ENCODE results near the gene ABHD14A. TPM values are rescaled to one million over a fixed set of nuclear protein-coding genes. Genes with fewer than 3 reads are reported as not detected.

ABHD14A gene
- total RNA-seq, 1 donor = 18.8 TPM

DNA sequence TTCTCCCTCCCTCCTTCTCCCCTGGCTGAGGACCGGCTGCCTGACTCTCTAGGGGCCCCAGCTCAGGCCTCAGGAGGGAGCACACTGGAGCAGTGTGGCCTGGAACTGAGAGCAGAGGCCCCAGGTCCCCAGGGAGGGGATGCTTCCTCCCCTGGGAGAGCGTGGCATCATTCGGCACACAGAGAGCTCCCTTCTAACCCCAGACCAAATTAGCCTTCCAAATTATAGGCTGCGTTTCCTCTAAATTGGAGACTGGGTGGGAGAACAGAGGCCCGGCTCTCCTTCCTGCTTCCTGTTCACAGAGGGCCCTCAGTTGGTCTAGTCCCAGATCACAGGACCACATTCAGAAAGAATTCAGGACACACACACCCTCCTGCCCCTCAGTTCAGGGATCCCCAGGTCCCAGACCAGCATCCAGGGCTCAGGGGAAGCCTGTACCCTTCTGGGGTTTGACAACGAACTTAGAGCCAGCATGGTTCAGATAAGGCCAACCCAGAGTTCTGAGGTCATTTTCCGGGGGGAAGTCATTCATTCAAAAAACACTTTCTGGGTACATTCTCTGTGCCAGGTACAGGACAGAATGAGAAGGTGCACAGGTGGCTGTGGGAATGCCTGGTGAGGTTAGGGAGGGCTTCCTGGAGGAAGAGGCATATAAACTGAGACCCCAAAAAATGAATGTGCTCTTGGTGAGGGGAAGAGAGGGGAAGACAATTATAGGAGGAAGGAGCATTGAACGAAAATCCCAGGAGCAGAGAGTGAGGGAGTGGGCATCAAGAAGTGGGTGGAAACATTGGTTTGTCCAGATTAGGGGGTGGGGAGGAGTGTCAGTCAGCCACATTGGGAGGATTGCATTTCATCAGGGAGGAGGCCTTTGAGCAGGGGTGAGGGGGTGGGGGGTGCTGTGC lies 49.2 kb downstream of the ABHD14A start:
- peak overlapping the region; percentile 78 for H2AFZ ChIP-seq (ENCODE audit: low read length)
- H3K4me1 ChIP-seq (ENCODE audit: insufficient read depth, low read length) = peaks cover 32% of the 10 kb centered on the region
- no peaks in the 10 kb centered on the region for H4K20me1 ChIP-seq (ENCODE audit: insufficient read depth, low read length)
- no peak overlapping the region for H3K4me2 ChIP-seq (ENCODE audit: insufficient read depth, low read length)
- no peaks in the 10 kb centered on the region for H3K36me3 ChIP-seq (ENCODE audit: insufficient read depth, low read length)
- no peak overlapping the region for H3K27ac ChIP-seq (ENCODE audit: low read depth, low read length)
- no peak for DNase-seq (ENCODE audit: insufficient read length, low spot score, missing footprints)
- H3K27me3 ChIP-seq (ENCODE audit: insufficient read depth, low read length) = no peaks in the 10 kb centered on the region
- H3K4me3 ChIP-seq (ENCODE audit: insufficient read depth, low read length) = no peak overlapping the region
- H3K79me2 ChIP-seq (ENCODE audit: insufficient read depth, low read length) = no peaks in the 10 kb centered on the region
- no peaks in the 10 kb centered on the region for H3K9me3 ChIP-seq (ENCODE audit: low read depth, low read length)
- TF ChIP-seq, protein P1, sequence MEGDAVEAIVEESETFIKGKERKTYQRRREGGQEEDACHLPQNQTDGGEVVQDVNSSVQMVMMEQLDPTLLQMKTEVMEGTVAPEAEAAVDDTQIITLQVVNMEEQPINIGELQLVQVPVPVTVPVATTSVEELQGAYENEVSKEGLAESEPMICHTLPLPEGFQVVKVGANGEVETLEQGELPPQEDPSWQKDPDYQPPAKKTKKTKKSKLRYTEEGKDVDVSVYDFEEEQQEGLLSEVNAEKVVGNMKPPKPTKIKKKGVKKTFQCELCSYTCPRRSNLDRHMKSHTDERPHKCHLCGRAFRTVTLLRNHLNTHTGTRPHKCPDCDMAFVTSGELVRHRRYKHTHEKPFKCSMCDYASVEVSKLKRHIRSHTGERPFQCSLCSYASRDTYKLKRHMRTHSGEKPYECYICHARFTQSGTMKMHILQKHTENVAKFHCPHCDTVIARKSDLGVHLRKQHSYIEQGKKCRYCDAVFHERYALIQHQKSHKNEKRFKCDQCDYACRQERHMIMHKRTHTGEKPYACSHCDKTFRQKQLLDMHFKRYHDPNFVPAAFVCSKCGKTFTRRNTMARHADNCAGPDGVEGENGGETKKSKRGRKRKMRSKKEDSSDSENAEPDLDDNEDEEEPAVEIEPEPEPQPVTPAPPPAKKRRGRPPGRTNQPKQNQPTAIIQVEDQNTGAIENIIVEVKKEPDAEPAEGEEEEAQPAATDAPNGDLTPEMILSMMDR (IDR thresholded peaks at IDR 0.05; ENCODE audit: extremely low read depth, low read depth, low read length) = no peak

DNA sequence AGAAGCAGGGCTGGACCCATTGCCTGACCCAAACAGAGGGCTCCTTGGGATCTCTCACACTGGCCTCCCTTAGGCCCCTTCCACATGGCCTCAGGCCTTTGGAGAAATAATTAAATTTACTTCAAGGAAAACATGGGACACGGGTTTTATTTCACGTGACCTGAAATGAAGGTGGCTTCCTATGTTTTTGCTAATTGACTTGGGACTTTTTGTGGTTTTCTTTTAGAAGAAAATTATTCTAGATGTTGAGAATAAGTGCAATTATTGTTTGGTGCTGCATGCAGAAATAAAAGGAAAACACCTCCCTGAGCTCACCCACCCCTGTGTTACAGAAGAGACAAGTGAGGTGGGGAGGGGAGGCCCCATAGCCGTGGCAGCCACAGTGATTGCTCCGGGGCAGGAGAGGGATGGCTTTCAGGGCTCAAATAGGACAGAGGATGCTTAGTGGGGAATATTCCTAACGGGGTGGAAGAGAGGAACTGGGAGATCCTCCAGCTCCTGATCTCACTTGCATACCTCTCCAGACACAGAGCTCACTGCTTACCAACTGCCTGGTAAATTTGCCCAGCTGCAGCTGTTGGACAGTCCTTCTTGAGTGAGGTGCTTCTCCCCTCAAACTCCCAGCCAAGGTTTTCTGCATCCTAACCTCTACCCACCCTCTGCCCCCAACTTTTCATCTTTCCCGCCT lies 50.0 kb downstream of the ABHD14A start:
- no peaks in the 10 kb centered on the region for H3K27me3 ChIP-seq (ENCODE audit: insufficient read depth, low read length)
- H2AFZ ChIP-seq (ENCODE audit: low read length) = no peak overlapping the region
- H3K4me3 ChIP-seq (ENCODE audit: insufficient read depth, low read length) = no peak overlapping the region
- H3K27ac ChIP-seq (ENCODE audit: low read depth, low read length) = no peak overlapping the region
- H4K20me1 ChIP-seq (ENCODE audit: insufficient read depth, low read length) = no peaks in the 10 kb centered on the region
- H3K79me2 ChIP-seq (ENCODE audit: insufficient read depth, low read length) = no peaks in the 10 kb centered on the region
- H3K4me2 ChIP-seq (ENCODE audit: insufficient read depth, low read length) = no peak overlapping the region
- no peaks in the 10 kb centered on the region for H3K36me3 ChIP-seq (ENCODE audit: insufficient read depth, low read length)
- TF ChIP-seq, protein P1 (IDR thresholded peaks at IDR 0.05; ENCODE audit: extremely low read depth, low read depth, low read length) = no peak
- no peaks in the 10 kb centered on the region for H3K9me3 ChIP-seq (ENCODE audit: low read depth, low read length)
- no peak for DNase-seq (ENCODE audit: insufficient read length, low spot score, missing footprints)
- peaks cover 27% of the 10 kb centered on the region for H3K4me1 ChIP-seq (ENCODE audit: insufficient read depth, low read length)

DNA sequence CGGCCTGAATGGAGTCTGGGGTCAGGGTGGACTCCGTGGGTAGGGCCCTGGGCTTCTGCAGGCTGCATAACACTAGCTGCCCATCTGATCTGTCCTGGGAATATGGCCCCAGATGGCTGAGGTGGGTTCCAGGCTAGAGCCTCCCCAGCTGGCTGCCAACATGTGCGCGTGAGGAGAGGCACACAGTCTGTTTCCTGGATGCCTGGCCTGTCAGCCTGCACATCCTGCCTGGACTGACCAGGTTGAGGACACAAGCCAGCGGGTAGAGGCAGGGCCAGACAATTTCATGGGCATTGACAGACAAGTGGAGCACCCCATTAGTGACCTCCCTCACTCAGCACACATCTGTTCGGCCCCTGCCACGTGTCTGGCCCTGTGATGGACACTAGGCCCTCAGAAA lies 50.6 kb downstream of the ABHD14A start:
- DNase-seq (ENCODE audit: insufficient read length, low spot score, missing footprints) = no peak

More for the DNA sequence above, 50.6 kb downstream of the ABHD14A start:
- Histone ChIP-seq H3K79me2 (ENCODE audit: insufficient read depth, low read length) (no peaks in the 10 kb centered on the region), H3K4me2 (ENCODE audit: insufficient read depth, low read length) (no peak overlapping the region), H3K27ac (ENCODE audit: low read depth, low read length) (no peak overlapping the region), H2AFZ (ENCODE audit: low read length) (no peak overlapping the region), H3K4me3 (ENCODE audit: insufficient read depth, low read length) (no peak overlapping the region), H3K9me3 (ENCODE audit: low read depth, low read length) (no peaks in the 10 kb centered on the region), H4K20me1 (ENCODE audit: insufficient read depth, low read length) (no peaks in the 10 kb centered on the region), H3K36me3 (ENCODE audit: insufficient read depth, low read length) (no peaks in the 10 kb centered on the region), H3K27me3 (ENCODE audit: insufficient read depth, low read length) (no peaks in the 10 kb centered on the region), H3K4me1 (ENCODE audit: insufficient read depth, low read length) (peaks cover 27% of the 10 kb centered on the region)
- TF ChIP-seq, protein P1 (IDR thresholded peaks at IDR 0.05; ENCODE audit: extremely low read depth, low read depth, low read length) = no peak
